Mucosa of descending colon (tissue), 3 donors: ENCODE measurements around the gene GP1BA. TPM values are rescaled to one million over a fixed set of nuclear protein-coding genes. Genes with fewer than 3 reads are reported as not detected.

Source experiments
- ATAC-seq: fragments of 200-7000 bp; cut with Tn5 transposase; one replicate; pipeline ENCODE4 v1.9.1; 2020; ENCODE audit warnings: mild to moderate bottlenecking, moderate library complexity
- DNase-seq, 3 donors: peaks; one replicate each; pipeline ENCODE4 v3.0.0-alpha.2; 2020
- H3K36me3 ChIP-seq: fragments of 200-600 bp; one replicate; pipeline ENCODE4 v1.8.0; 2021; ENCODE audit warnings: low read depth, mild to moderate bottlenecking
- H3K4me1 ChIP-seq: fragments of 200-600 bp; one replicate; pipeline ENCODE4 v1.8.0; 2021; ENCODE audit warnings: low read depth, mild to moderate bottlenecking
- H3K4me3 ChIP-seq: fragments of 200-600 bp; one replicate; pipeline ENCODE4 v1.8.0; 2021; ENCODE audit warnings: mild to moderate bottlenecking
- H3K9me3 ChIP-seq: fragments of 200-600 bp; one replicate; pipeline ENCODE4 v1.8.0; 2021; ENCODE audit warnings: mild to moderate bottlenecking
- intact Hi-C, 2 donors: fragments of 100-400 bp; cut with DNase I in 1 of 2; cut with micrococcal nuclease in 1 of 2; formaldehyde crosslinking; loops; one replicate each; pipeline versions ENCODE4 v1.11.0 to v1.11.1; 2022; cut with DNase I, micrococcal nuclease
- total RNA-seq, 3 donors: library from RNA; stranded (reverse); fragmentation: NEBNext Ultra II Directional in 2 of 3; extraction: Animal tissue kit (Norgen Biotek cat#: 25700) in 2 of 3; gene quantifications; one replicate each; pipeline versions ENCODE4 v1.2.1 to v1.2.4, GENCODE V29; 2021 to 2023
- TF ChIP-seq, protein P1 (sequence below): fragments of 200-600 bp; IDR thresholded peaks from one replicate; pipeline ENCODE4 v1.8.0; 2022; ENCODE audit warnings: antibody characterized with exemption, mild to moderate bottlenecking
- donor health status: DM: no; HTN: no; CAD: no; lungs with moderate emphysema.
- donor health status: DM: no; HTN: no; CAD: no.
- donor health status: DM: no; HTN: yes; CAD: no.

Gene GP1BA
- total RNA-seq, 3 donors from 2014 or later, result not detected

DNA sequence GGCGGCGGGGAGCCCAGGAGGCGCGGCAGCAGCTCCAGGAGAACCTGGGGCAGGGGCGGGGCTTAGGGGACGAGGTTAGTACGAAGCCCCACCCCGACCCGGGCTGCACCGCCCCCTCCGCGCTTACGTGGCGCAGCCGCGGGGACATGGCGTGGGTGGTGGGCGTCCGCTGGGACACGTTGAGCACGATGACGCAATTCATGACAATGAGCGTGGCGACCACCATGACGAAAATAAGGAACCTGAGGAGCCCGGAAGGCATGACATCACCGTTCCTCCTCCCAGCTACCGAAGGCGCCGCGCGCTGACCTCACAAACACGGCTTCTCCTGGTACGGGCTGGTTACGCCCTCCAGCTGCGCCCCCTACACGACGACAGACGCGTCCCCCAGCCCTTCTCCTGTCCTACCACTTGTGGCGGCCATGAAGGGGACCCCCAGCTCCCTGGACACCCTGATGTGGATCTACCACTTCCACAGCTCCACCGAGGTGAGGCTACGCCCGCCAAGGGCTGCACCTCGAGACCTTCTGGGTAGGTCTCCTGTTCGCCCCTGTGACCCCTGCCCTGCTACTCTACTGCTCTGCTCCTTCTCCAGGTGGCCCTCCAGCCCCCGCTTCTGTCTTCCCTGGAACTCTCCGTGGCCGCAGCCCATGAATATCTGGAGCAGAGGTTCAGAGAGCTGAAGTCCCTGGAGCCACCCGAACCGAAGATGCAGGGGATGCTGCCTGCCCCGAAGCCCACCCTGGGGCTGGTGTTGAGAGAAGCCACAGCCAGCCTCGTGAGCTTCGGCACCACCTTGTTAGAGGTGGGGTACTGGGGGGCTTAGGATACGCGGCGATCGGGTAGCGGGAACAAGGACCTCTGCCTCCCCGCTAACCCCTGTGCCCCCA is 32.5 kb upstream of the GP1BA start, which contains the start of gene C17orf107:
TSS of gene C17orf107 (plus strand) at position 196 of the 890 bp plus-strand sequence. CDS start at position 423, 227 bp downstream.
- intact Hi-C loops, result loop anchor here in 1 of 2 donors (10.0 kb wide), 1 partner anchor 175 kb away; no protein-coding TSS in a partner anchor
- Histone ChIP-seq H3K9me3 (no peaks in the 10 kb centered on the region), H3K36me3 (peaks cover under 1% of the 10 kb centered on the region), H3K4me1 (peaks cover 40% of the 10 kb centered on the region), H3K4me3 (peak within 1 kb of the TSS; percentile 17)
- peak; percentile 89 to 93 (median 90) for DNase-seq
- ATAC-seq, result peak; percentile 75
- TF ChIP-seq, protein P1, sequence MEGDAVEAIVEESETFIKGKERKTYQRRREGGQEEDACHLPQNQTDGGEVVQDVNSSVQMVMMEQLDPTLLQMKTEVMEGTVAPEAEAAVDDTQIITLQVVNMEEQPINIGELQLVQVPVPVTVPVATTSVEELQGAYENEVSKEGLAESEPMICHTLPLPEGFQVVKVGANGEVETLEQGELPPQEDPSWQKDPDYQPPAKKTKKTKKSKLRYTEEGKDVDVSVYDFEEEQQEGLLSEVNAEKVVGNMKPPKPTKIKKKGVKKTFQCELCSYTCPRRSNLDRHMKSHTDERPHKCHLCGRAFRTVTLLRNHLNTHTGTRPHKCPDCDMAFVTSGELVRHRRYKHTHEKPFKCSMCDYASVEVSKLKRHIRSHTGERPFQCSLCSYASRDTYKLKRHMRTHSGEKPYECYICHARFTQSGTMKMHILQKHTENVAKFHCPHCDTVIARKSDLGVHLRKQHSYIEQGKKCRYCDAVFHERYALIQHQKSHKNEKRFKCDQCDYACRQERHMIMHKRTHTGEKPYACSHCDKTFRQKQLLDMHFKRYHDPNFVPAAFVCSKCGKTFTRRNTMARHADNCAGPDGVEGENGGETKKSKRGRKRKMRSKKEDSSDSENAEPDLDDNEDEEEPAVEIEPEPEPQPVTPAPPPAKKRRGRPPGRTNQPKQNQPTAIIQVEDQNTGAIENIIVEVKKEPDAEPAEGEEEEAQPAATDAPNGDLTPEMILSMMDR, result no peak

DNA sequence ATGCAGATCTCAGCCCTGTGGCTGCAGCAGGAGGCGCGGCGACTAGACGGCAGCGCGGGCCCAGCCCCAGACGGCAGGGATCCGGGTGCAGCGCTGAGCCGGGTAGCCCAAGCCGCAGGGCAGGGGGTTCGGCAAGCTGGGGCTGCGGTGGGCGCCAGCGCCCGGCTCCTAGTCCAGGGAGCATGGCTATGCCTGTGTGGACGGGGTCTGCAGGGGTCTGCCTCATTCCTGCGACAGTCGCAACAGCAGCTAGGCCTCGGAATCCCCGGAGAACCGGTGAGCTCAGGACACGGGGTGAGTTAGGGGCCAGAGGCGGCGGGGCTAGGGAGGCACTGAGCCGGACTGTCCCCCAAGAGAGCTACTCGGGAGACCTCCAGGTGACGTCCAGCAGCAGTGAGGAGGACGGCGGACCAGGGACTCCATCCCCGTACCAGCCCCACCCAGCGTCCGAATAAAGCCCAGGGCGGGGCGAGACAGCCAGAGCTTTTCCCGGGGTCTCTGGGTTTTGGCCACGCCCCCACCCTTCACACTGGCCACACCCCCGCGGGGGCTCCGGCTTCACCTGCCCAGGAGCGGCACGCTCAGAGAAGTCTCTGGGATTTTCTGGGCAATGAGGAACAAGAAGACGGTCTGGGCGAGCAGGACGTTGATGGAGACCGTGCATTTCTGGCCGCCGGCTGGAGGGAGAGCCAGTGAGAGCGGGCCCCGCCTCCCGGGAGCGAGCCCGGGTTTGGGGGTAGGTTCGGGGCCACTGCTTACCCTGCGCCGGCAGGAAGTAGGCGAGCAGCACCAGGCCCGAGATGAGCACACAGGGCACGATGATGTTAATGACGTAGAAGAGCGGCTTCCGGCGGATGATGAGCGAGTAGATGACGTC is 31.6 kb upstream of the GP1BA start:
- peak; percentile 11 for ATAC-seq

DNA sequence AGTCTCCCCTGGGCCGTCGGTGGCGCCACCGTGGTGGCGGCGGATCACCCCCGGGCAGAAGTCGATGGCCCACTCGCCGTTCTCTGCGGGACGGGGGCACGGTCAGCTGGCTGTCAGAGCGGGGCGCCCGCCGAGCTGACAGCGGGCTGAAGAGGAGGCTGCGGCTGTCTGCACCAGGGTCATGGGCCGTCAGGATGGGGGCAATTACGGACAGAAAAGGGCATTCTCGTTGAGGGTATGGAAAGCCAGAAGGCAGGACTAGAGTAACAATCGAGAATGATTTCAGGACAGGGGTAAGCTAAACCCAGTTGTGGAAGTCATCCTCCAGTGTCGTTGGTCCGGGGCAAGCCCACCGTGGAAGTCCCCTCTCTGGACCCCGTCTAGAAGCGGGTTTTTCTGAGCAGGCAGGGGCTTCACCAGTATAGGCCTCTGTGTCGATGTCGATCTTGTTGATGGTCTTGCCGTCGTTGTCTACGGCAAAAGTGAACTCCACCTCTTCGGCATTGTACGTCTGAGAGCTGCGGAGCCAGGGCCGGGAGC is 30.9 kb upstream of the GP1BA start:
- intact Hi-C loops, result no loop called here
- no peak for ATAC-seq
- Histone ChIP-seq H3K36me3 (no peaks in the 10 kb centered on the region), H3K4me3 (no peak overlapping the region), H3K9me3 (no peaks in the 10 kb centered on the region), H3K4me1 (peaks cover 40% of the 10 kb centered on the region)
- TF ChIP-seq, protein P1, result no peak
- no peak for DNase-seq

More for the DNA sequence above, 31.6 kb upstream of the GP1BA start:
- H3K9me3 ChIP-seq, result no peaks in the 10 kb centered on the region
- H3K4me1 ChIP-seq, result peaks cover 40% of the 10 kb centered on the region
- intact Hi-C loops, result no loop called here
- DNase-seq, result peak; percentile 21 to 82 (median 67)
- no peaks in the 10 kb centered on the region for H3K36me3 ChIP-seq
- TF ChIP-seq, protein P1, result no peak
- H3K4me3 ChIP-seq, result no peak overlapping the region

DNA sequence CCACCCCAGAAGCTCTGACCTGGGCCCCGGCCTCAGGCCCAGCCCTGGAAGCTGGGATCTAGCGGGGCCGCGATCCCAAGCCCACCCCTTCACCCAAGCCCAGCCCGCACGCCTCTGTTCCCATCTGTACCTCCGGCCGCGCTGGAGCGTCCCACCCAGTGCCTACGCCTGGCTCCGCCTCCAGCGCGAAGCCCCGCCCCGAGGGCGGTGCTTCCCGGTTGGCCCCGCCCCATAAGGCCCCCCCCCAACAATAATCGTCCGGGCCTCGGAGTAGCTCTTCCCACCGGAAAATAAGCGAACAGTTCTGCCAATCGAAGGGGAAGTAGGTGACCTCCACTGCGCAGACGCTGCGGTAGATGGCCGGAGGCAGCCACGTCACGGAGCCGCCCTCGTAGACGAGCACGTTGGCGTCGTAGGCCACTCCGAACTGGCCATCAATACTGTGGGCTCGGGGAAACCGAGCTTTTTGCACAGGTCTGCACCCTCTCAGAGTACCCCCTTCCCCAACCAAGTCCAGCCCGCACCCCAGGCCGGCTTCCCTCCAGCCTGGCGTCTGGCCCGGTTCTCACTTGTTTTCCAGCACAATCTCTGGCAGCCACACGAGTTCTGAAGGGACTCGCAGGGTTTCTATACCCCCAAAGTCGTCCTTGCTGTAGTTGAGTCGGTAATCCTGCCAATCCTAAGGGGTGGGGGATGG is 30.3 kb upstream of the GP1BA start:
- peaks cover 40% of the 10 kb centered on the region for H3K4me1 ChIP-seq
- intact Hi-C loops, result no loop called here
- H3K9me3 ChIP-seq, result no peaks in the 10 kb centered on the region
- TF ChIP-seq, protein P1, result no peak
- peak; percentile 24 for ATAC-seq
- DNase-seq, result peak; percentile 25 to 83 (median 75)
- H3K4me3 ChIP-seq, result no peak overlapping the region
- no peaks in the 10 kb centered on the region for H3K36me3 ChIP-seq

DNA sequence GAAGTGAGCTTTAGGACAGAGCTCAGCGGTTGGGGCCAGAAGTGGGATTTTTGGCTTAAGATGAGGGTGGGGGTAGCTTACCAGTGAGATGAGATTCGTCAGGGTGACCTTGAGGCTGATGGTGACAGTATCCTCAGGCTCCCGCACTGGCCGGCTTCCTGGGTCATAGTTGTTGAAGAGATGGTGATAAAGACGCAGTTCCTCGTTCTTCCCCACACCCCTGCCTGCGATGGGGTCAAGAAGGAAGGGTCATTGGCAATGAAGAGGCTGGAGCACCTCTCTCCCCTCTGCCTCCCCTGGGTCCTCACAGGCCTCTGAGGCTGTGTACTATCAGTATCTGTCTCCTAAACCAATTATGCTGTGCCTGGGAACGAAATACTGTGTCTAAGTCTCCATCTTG is 29.5 kb upstream of the GP1BA start:
- Histone ChIP-seq H3K36me3 (no peaks in the 10 kb centered on the region), H3K4me3 (no peak overlapping the region), H3K9me3 (no peaks in the 10 kb centered on the region), H3K4me1 (peaks cover 40% of the 10 kb centered on the region)
- TF ChIP-seq, protein P1, result no peak
- ATAC-seq, result no peak
- peak in 2 of 3 donors; percentile 27 to 44 for DNase-seq
- intact Hi-C loops, result no loop called here
